GM23338 (cell line): Measurements from ENCODE around the gene MKLN1. TPM values are rescaled to one million over a fixed set of nuclear protein-coding genes. Genes with fewer than 3 reads are reported as not detected.
A peak's percentile ranks its signal among the peaks of the same experiment; 100 is the strongest.

Source experiments
- ATAC-seq: fragments of 200-7000 bp; cut with Tn5 transposase; 3 replicates; pipeline ENCODE4 v1.9.1; 2020
- DNase-seq: peaks from one replicate; pipeline ENCODE4 v3.0.0-alpha.2; 2015; ENCODE audit warnings: low spot score
- H2AFZ ChIP-seq: fragments of 200-600 bp; sonication (generic); 2 replicates; pipeline ENCODE4 v1.8.0; 2016; ENCODE audit warnings: antibody characterized with exemption, mild to moderate bottlenecking, moderate library complexity
- H3F3A ChIP-seq: fragments of 200-600 bp; sonication (generic); replicated peaks from 2 replicates; pipeline ENCODE4 v1.8.0; 2017; ENCODE audit warnings: antibody characterized with exemption, mixed run types, low read depth
- H3K27ac ChIP-seq: fragments of 200-600 bp; sonication (generic); 2 replicates; pipeline ENCODE4 v1.6.1; 2016; ENCODE audit warnings: low read depth
- H3K27me3 ChIP-seq: fragments of 200-600 bp; sonication (generic); 2 replicates; pipeline ENCODE4 v1.8.0; 2016; ENCODE audit warnings: mild to moderate bottlenecking, mixed run types, moderate library complexity; ENCODE audit not compliant: insufficient read depth
- H3K36me3 ChIP-seq: fragments of 200-600 bp; sonication (generic); 2 replicates; pipeline ENCODE4 v1.8.0; 2016; ENCODE audit warnings: mild to moderate bottlenecking; ENCODE audit not compliant: insufficient read depth
- H3K4me1 ChIP-seq: fragments of 200-600 bp; sonication (generic); 2 replicates; pipeline ENCODE4 v1.8.0; 2016; ENCODE audit warnings: mild to moderate bottlenecking, moderate library complexity; ENCODE audit not compliant: insufficient read depth
- H3K4me2 ChIP-seq: fragments of 200-600 bp; sonication (generic); 2 replicates; pipeline ENCODE4 v1.7.1; 2017; ENCODE audit warnings: mixed run types
- H3K4me3 ChIP-seq: fragments of 200-600 bp; sonication (generic); 2 replicates; pipeline ENCODE4 v1.6.1; 2016; ENCODE audit warnings: mixed run types
- H3K79me2 ChIP-seq: fragments of 200-600 bp; sonication (generic); replicated peaks from 2 replicates; pipeline ENCODE4 v1.8.0; 2017; ENCODE audit warnings: mild to moderate bottlenecking; ENCODE audit not compliant: insufficient read depth
- H3K9me2 ChIP-seq: fragments of 200-600 bp; sonication (generic); 2 replicates; pipeline ENCODE4 v1.8.0; 2017; ENCODE audit not compliant: insufficient read depth
- H4K20me1 ChIP-seq: fragments of 200-600 bp; sonication (generic); replicated peaks from 2 replicates; pipeline ENCODE4 v1.8.0; 2017; ENCODE audit warnings: mild to moderate bottlenecking; ENCODE audit not compliant: insufficient read depth
- H3K27ac Mint-ChIP-seq: 2 replicates; pipeline ENCODE4 v1.8.0; 2020; ENCODE audit warnings: inconsistent platforms, mild to moderate bottlenecking, moderate library complexity, mixed read lengths
- H3K27me3 Mint-ChIP-seq: 3 replicates; pipeline ENCODE4 v1.8.0; 2022; ENCODE audit warnings: low read depth, mild to moderate bottlenecking, moderate library complexity, mixed read lengths, inconsistent platforms; ENCODE audit not compliant: insufficient read depth, poor library complexity
- H3K36me3 Mint-ChIP-seq: 3 replicates; pipeline ENCODE4 v1.8.0; 2021; ENCODE audit warnings: low read depth, mild to moderate bottlenecking, inconsistent platforms, moderate library complexity, mixed read lengths
- H3K4me1 Mint-ChIP-seq: 3 replicates; pipeline ENCODE4 v1.8.0; 2020; ENCODE audit warnings: mild to moderate bottlenecking, inconsistent platforms, mixed read lengths
- H3K4me3 Mint-ChIP-seq: 3 replicates; pipeline ENCODE4 v1.8.0; 2021; ENCODE audit warnings: moderate library complexity, mild to moderate bottlenecking, inconsistent platforms, mixed read lengths
- H3K9me3 Mint-ChIP-seq: 3 replicates; pipeline ENCODE4 v1.8.0; 2020; ENCODE audit warnings: moderate library complexity, mild to moderate bottlenecking, inconsistent platforms, mixed read lengths
- CREB1 ChIP-seq: fragments of 250-450 bp; sonication (Bioruptor Pico); IDR thresholded peaks from 2 replicates; pipeline ENCODE4 v1.5.0; 2020; ENCODE audit warnings: low read depth, mild to moderate bottlenecking, moderate library complexity
- CTCF ChIP-seq, 2 experiments: fragments of 200-600 bp in 1 of 2; sonication (generic) in 1 of 2; conservative IDR thresholded peaks; 2 replicates each; pipeline versions ENCODE4 v1.5.1 to v1.6.1; 2016 to 2017; ENCODE audit warnings: antibody characterized with exemption in 2 of 2, low read depth in 2 of 2, mild to moderate bottlenecking in 2 of 2, moderate library complexity in 1 of 2
- ETS1 ChIP-seq: IDR thresholded peaks from 2 replicates; pipeline ENCODE4 v1.6.1; 2016; ENCODE audit warnings: antibody characterized with exemption
- EZH2 ChIP-seq: fragments of 200-600 bp; sonication (generic); IDR thresholded peaks from one replicate; pipeline ENCODE4 v1.8.0; 2017; ENCODE audit warnings: antibody characterized with exemption, mild to moderate bottlenecking, low read depth; ENCODE audit not compliant: unreplicated experiment
- EZH2phosphoT487 ChIP-seq: fragments of 200-600 bp; sonication (generic); IDR thresholded peaks from one replicate; pipeline ENCODE4 v1.8.1; 2018; ENCODE audit warnings: antibody characterized with exemption; ENCODE audit not compliant: unreplicated experiment
- JUNB ChIP-seq: IDR thresholded peaks from one replicate; pipeline ENCODE4 v1.6.1; 2016; ENCODE audit warnings: antibody characterized with exemption; ENCODE audit not compliant: unreplicated experiment
- NANOG ChIP-seq: IDR thresholded peaks from 2 replicates; pipeline ENCODE4 v1.6.1; 2016; ENCODE audit warnings: antibody characterized with exemption, borderline replicate concordance
- POLR2AphosphoS5 ChIP-seq: IDR thresholded peaks from 2 replicates; pipeline ENCODE4 v1.6.1; 2016; ENCODE audit warnings: antibody characterized with exemption, low read depth
- REST ChIP-seq: IDR thresholded peaks from one replicate; pipeline ENCODE4 v1.6.1; 2018; ENCODE audit warnings: antibody characterized with exemption; ENCODE audit not compliant: unreplicated experiment
- STAT1 ChIP-seq: IDR thresholded peaks from one replicate; pipeline ENCODE4 v1.6.1; 2016; ENCODE audit warnings: antibody characterized with exemption; ENCODE audit not compliant: unreplicated experiment
- ZNF114 ChIP-seq: fragments of 250-450 bp; sonication (Bioruptor Pico); IDR thresholded peaks from 2 replicates; pipeline ENCODE4 v1.5.0; 2020; ENCODE audit warnings: mild to moderate bottlenecking, moderate library complexity
- ZNF331 ChIP-seq: fragments of 250-450 bp; sonication (Bioruptor Pico); IDR thresholded peaks from 2 replicates; pipeline ENCODE4 v1.5.0; 2020; ENCODE audit warnings: low read depth, mild to moderate bottlenecking, moderate library complexity
- polyA plus RNA-seq: library from polyadenylated mRNA; unstranded; fragments of >200 nt; fragmentation: Nextera tagmentation; extraction: Ambion mirVana; gene quantifications from 2 replicates; pipeline ENCODE4 v1.2.1, GENCODE V29; 2016
- total RNA-seq: library from RNA; depleted of rRNA; stranded (reverse); fragments of >200 nt; shearing (Covaris generic); gene quantifications from 2 replicates; pipeline ENCODE4 v1.2.3, GENCODE V29; 2014

The MKLN1 gene
- total and polyA plus RNA-seq, 2 experiments from 2014 or later: 25.3 to 46.5 TPM

GRCh38 chr7:131359136-131359776, 31.6 kb downstream of the MKLN1 start (continued):
- TF ChIP-seq REST (no peak), POLR2AphosphoS5 (no peak)

- Mint-ChIP-seq H3K36me3 (no peaks in the 10 kb centered on the region), H3K27me3 (peaks cover 3% of the 10 kb centered on the region), H3K9me3 (no peaks in the 10 kb centered on the region), H3K27ac (peak overlapping the region; percentile 61; the same call in 1 of the 2 replicates), H3K4me3 (no peak overlapping the region), H3K4me1 (peaks cover 68% of the 10 kb centered on the region)
- Histone ChIP-seq H3K27ac (peak overlapping the region; percentile 29; the same call in 1 of the 2 replicates), H3K79me2 (peaks cover 100% of the 10 kb centered on the region), H3K4me2 (peak overlapping the region; percentile 31; the same call in 1 of the 2 replicates), H3K36me3 (no peaks in the 10 kb centered on the region), H4K20me1 (peaks cover 33% of the 10 kb centered on the region), H3K4me3 (no peak overlapping the region), H3F3A (no peaks in the 10 kb centered on the region), H3K9me2 (no peaks in the 10 kb centered on the region), H2AFZ (no peak overlapping the region), H3K4me1 (peaks cover 73% of the 10 kb centered on the region), H3K27me3 (no peaks in the 10 kb centered on the region)
- ATAC-seq (no peak), DNase-seq (no peak)
- TF ChIP-seq POLR2AphosphoS5: no peak
- no peak for TF ChIP-seq NANOG
- TF ChIP-seq JUNB: no peak
- TF ChIP-seq CTCF (conservative IDR thresholded peaks at IDR 0.05; ENCODE audit: low read depth in 2 of 2): no peak
- TF ChIP-seq REST: no peak
- TF ChIP-seq ZNF114 (CRISPR knock-in tag): no peak
- TF ChIP-seq EZH2phosphoT487: no peak
- no peak for TF ChIP-seq CREB1 (CRISPR knock-in tag)
- no peak for TF ChIP-seq STAT1
- no peak for TF ChIP-seq ETS1
- TF ChIP-seq ZNF331 (CRISPR knock-in tag): no peak
- TF ChIP-seq EZH2: no peak
These were observed 36.0 kb downstream of the MKLN1 start for GRCh38 chr7:131363719-131364118.
